GM21737 (cell line): ENCODE results near the gene ARHGEF6.

Source experiments
- ATAC-seq: cut with Tn5 transposase; IDR thresholded peaks from one replicate; pipeline ENCODE4 v1.9.1; 2021; ENCODE audit warnings: mild to moderate bottlenecking, moderate library complexity; ENCODE audit not compliant: unreplicated experiment

ARHGEF6 gene

GRCh38 chrX:136747003-136747986 lies 33.4 kb downstream of the ARHGEF6 start:
- ATAC-seq, result peak; percentile 55

- ATAC-seq, result no peak
Measured at GRCh38 chrX:136745215-136746173, 35.2 kb downstream of the ARHGEF6 start.

- no peak for ATAC-seq
Measured at GRCh38 chrX:136742721-136743379, 37.9 kb downstream of the ARHGEF6 start.

GRCh38 chrX:136738049-136738729 lies 42.5 kb downstream of the ARHGEF6 start:
- no peak for ATAC-seq

GRCh38 chrX:136736690-136737089 lies 44.0 kb downstream of the ARHGEF6 start:
- no peak for ATAC-seq

GRCh38 chrX:136735601-136736000 lies 45.1 kb downstream of the ARHGEF6 start:
- no peak for ATAC-seq

- no peak for ATAC-seq
Measured at GRCh38 chrX:136733613-136734012, 47.1 kb downstream of the ARHGEF6 start.

- no peak for ATAC-seq
Measured at GRCh38 chrX:136731798-136732197, 48.9 kb downstream of the ARHGEF6 start.

- ATAC-seq, result no peak
Measured at GRCh38 chrX:136731207-136731782, 49.4 kb downstream of the ARHGEF6 start.

- no peak for ATAC-seq
Measured at GRCh38 chrX:136728393-136728792, 52.3 kb downstream of the ARHGEF6 start.

- no peak for ATAC-seq
Measured at GRCh38 chrX:136725441-136726104, 55.2 kb downstream of the ARHGEF6 start.

GRCh38 chrX:136718091-136718490 lies 62.6 kb downstream of the ARHGEF6 start:
- ATAC-seq, result no peak

GRCh38 chrX:136714626-136715599 lies 65.8 kb downstream of the ARHGEF6 start:
- ATAC-seq, result peak; percentile 74

- ATAC-seq, result no peak
Measured at GRCh38 chrX:136712650-136713310, 68.0 kb downstream of the ARHGEF6 start.

- ATAC-seq, result no peak
Measured at GRCh38 chrX:136711147-136711546, 69.6 kb downstream of the ARHGEF6 start.

- no peak for ATAC-seq
Measured at GRCh38 chrX:136710325-136710951, 70.3 kb downstream of the ARHGEF6 start.

GRCh38 chrX:136708348-136708747 lies 72.4 kb downstream of the ARHGEF6 start:
- no peak for ATAC-seq
